ENCODE data around the gene MSRB1.

The MSRB1 gene

DNA sequence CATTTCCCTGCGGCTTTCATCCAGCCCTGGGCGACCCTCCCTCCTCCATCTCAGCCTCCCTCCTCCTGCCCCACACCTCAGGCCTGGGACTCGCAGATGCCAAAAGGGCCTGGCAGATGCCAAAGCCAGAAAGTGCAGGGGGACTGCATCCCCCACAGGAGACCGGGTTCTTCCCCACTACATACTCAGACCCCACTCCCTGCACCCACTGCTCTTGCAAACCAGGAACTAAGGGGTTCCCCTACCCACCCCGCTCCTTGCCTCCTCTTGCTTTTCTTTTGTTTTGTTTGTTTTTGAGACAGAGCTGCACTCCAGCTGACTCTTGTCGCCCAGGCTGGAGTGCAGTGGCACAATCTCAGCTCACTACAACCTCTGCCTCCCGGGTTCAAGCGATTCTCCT is 28.0 kb downstream of the MSRB1 start:
- no peak for DNase-seq (ENCODE audit: low read depth)
- H3K4me3 ChIP-seq (ENCODE audit: low read depth, low read length): no peak overlapping the region
- in situ Hi-C loops (cut with HindIII; ENCODE audit: low sequenced_read_pairs): no loop called here
- TF ChIP-seq, protein P1, sequence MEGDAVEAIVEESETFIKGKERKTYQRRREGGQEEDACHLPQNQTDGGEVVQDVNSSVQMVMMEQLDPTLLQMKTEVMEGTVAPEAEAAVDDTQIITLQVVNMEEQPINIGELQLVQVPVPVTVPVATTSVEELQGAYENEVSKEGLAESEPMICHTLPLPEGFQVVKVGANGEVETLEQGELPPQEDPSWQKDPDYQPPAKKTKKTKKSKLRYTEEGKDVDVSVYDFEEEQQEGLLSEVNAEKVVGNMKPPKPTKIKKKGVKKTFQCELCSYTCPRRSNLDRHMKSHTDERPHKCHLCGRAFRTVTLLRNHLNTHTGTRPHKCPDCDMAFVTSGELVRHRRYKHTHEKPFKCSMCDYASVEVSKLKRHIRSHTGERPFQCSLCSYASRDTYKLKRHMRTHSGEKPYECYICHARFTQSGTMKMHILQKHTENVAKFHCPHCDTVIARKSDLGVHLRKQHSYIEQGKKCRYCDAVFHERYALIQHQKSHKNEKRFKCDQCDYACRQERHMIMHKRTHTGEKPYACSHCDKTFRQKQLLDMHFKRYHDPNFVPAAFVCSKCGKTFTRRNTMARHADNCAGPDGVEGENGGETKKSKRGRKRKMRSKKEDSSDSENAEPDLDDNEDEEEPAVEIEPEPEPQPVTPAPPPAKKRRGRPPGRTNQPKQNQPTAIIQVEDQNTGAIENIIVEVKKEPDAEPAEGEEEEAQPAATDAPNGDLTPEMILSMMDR (IDR thresholded peaks at IDR 0.05; ENCODE audit: low read depth, low read length, missing control alignments): no peak

DNA sequence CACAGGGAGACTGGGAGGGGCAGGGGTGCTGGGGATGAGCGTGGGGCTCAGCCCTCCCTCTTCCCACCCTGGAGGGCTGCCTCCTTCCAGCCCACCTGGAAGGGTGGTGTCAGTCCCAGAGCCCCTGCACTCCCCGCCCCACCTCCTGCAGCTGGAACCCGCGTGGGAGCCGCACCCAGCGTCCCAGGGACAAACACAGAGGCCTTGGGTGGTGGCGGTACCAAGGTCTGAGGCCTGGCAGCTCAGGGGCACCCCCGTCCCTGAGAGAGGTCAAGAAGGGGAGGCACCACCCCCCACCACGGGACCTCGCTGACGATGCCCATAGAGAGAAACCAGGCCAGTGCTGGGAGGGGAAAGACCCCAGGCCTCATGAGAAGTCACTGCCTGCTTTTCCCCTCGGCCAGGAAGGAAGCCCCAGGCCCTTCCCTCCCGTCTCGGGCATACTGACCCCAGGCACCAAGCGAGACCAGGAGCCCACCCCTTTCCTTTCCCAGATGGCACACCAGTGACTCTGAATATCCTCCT is 28.9 kb downstream of the MSRB1 start:
- no peak overlapping the region for H3K4me3 ChIP-seq (ENCODE audit: low read depth, low read length)
- in situ Hi-C loops (cut with HindIII; ENCODE audit: low sequenced_read_pairs): no loop called here
- no peak for DNase-seq (ENCODE audit: low read depth)
- TF ChIP-seq, protein P1 (IDR thresholded peaks at IDR 0.05; ENCODE audit: low read depth, low read length, missing control alignments): no peak

DNA sequence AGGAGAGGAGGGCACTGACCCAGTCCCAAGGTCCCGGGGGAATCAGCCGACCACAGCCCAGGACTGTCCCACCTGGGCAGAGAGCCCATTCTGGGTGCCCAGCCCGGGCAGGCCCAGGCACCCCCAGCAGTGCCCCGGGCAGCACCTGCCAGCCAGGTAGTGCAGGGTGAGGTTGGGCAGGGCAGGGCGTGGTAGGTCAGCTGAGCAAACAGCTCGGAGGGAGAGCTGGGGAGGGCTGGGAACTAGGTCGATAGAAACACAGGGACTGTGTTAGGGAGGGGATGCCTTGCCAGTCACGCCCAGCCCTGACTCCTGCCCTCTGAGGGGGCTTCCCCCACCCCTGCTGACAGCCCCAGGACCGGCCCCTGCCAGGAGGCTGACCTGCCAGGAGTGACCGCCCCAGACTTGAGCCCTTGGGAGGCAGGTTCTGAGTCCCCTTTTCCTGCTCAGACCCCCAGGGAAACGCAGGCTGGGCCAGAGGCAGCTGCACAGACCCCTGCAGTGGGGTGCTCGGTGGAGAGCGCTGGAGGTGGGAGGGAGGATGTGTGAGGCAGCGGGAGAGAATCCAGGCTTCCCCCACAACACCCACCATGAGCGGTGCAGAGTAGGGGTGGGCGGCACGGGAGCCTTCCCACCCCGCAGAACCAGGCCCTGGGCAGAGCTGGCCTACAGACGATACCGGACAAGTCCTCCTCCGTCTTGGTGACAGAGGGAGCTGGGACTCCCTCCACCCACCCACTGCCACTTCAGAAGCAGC is 29.5 kb downstream of the MSRB1 start:
- in situ Hi-C loops (cut with HindIII; ENCODE audit: low sequenced_read_pairs): no loop called here
- H3K4me3 ChIP-seq (ENCODE audit: low read depth, low read length): no peak overlapping the region
- DNase-seq (ENCODE audit: low read depth): no peak
- TF ChIP-seq, protein P1 (IDR thresholded peaks at IDR 0.05; ENCODE audit: low read depth, low read length, missing control alignments): no peak

DNA sequence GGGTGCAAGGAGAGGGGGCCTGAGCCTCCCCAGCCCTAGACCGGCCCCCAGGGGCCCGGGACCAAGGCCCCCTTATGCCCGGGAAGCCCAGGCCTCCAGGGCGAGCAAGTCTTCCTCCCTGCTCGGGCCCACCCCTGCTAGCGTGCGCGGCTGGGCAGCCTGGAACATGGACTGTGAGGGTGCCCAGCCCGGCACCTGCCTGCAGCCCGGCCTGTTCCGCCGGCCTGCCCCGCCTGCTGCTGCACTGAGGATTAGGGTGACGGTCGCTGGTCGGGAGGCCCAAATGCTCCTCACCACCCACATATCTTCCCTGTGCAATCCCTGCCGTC is 30.8 kb downstream of the MSRB1 start:
- in situ Hi-C loops (cut with HindIII; ENCODE audit: low sequenced_read_pairs): no loop called here
- TF ChIP-seq, protein P1 (IDR thresholded peaks at IDR 0.05; ENCODE audit: low read depth, low read length, missing control alignments): no peak
- DNase-seq (ENCODE audit: low read depth): no peak
- no peak overlapping the region for H3K4me3 ChIP-seq (ENCODE audit: low read depth, low read length)

DNA sequence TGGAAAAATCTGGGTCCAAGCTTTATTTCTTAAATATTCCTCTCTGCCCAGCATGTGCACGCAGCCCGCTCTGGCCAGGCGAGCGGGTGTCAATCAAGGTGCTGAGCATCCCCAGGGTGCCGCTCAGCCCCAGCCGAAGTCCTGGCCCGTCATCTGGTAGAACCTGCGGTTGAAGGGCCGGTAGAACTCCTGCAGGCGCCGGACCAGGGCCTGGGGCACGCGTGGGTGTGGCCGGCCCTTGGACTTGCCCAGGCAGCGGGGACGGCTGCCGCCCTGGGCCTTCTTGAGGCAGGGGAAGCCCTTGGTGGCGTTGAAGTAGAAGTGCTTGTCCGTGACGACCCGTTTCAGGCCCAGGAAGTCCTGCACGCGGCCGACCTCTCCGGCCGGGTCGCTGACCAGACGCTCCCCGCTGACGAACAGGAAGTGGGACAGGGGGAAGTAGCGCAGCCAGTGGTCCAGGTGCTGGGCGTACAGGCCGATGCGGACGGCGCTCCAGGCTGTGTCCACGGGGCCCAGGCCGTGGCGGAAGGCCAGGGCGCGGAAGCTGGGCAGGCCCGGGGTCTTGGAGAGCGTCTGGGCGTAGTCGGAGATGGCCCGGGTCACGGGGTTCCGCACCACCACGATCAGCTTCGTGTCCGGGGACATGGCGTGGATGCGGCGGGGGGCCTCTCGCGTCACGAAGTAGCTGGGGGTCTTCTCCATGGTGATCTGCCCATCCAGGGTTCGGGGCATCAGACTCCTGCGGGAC is 31.4 kb downstream of the MSRB1 start:
- DNase-seq (ENCODE audit: low read depth): no peak
- TF ChIP-seq, protein P1 (IDR thresholded peaks at IDR 0.05; ENCODE audit: low read depth, low read length, missing control alignments): no peak
- no peak overlapping the region for H3K4me3 ChIP-seq (ENCODE audit: low read depth, low read length)
- in situ Hi-C loops (cut with HindIII; ENCODE audit: low sequenced_read_pairs): no loop called here

DNA sequence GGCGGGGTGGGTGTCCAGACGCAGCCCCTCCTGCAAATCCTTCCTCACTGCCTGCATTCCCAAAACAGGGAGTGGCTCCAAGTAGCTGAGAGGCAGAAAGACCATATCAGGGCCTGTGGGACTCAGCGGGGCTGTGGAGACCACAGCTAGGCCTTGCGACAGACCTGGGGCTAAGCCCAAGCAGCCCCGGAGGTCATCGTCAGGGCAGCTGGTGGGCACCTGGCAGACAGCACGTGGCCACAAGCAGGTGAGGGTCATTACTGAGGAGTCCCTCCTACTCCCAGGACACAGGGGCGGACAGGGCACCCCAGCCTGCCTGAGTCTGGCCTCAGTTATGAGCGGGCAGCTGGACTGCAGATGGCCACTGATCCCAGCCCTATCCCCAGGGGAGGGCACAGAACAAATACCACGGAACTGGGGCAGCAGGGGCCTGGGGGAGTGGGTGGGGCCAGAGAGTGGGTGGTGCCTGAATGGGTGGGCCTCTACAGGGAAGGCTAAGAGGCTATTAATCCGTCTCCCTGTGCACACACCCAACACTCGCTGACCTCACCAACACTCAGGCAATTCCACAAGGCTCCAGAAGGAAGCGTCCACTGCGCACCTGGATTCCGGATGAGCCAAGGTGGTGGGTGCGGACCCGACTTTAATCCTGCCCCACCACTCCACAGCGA is 33.3 kb downstream of the MSRB1 start:
- DNase-seq (ENCODE audit: low read depth): no peak
- in situ Hi-C loops (cut with HindIII; ENCODE audit: low sequenced_read_pairs): no loop called here
- TF ChIP-seq, protein P1 (IDR thresholded peaks at IDR 0.05; ENCODE audit: low read depth, low read length, missing control alignments): no peak
- H3K4me3 ChIP-seq (ENCODE audit: low read depth, low read length): no peak overlapping the region

All from astrocyte of the cerebellum (primary cell).